Measurements from ENCODE around the gene CXCL1. TPM values are rescaled to one million over a fixed set of nuclear protein-coding genes. Genes with fewer than 3 reads are reported as not detected.

The CXCL1 gene
- total and polyA plus RNA-seq, 2 of the 13 experiments (the other 11 are each of a cell fraction or from before 2014, with no cell fraction given) = 0.15 TPM; not detected in 1

DNA sequence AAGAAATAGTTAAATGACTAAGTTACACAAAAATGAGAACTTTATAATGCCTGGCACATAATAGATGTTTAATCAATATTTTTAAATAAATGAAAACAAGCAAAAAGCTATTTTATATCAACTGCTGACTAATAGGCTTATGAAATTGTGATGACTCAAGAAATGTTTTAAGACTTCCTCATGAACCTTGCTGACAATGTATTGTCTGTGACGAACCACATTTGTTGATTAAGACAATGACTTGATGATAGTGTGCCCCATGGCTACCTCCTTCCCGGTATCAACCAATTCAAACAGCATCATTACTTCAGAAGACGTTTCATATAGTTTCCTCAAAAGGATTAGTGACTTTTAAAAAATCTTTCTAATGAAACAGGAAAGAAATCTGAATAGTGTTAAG, 24.8 kb upstream of the CXCL1 start:
- Histone ChIP-seq H3K79me2 (ENCODE audit: insufficient read depth, low read length) (no peaks in the 10 kb centered on the region), H3K27me3 (ENCODE audit: control insufficient read depth in 1 of 2, insufficient read depth in 2 of 2, low read length in 2 of 2) (peaks cover 0 to 1% of the 10 kb centered on the region in 2 experiments; a peak in 1 of 5 replicates), H3K4me2 (ENCODE audit: low read depth, low read length) (no peak overlapping the region), H3K4me1 (ENCODE audit: insufficient read depth, low read length) (no peaks in the 10 kb centered on the region), H3K4me3 (replicated peaks in 1 of 3; ENCODE audit: insufficient read depth in 1 of 3, low read depth in 2 of 3, low read length in 3 of 3) (no peak overlapping the region), H3K9ac (ENCODE audit: insufficient read depth, low read depth, low read length) (no peak overlapping the region), H4K20me1 (ENCODE audit: insufficient read depth, low read length) (no peaks in the 10 kb centered on the region), H3K36me3 (replicated peaks in 1 of 2; ENCODE audit: control insufficient read depth in 1 of 2, insufficient read depth in 2 of 2, low read length in 2 of 2) (no peaks in the 10 kb centered on the region), H3K9me3 (ENCODE audit: low read length) (no peaks in the 10 kb centered on the region), H2AFZ (ENCODE audit: low read length) (no peak overlapping the region), H3K27ac (ENCODE audit: extremely low read length, insufficient read depth, low read length) (no peak overlapping the region)
- no TSS peak for BruUV-seq (replicated peaks)
- TF ChIP-seq SIN3A (IDR thresholded peaks at IDR 0.05; ENCODE audit: borderline replicate concordance, low read depth, low read length) (no peak), MAFK (conservative IDR thresholded peaks at IDR 0.05 in 1 of 2, IDR thresholded peaks at IDR 0.05 in 1 of 2; ENCODE audit: low read length in 2 of 2) (peak in 1 of 2 experiments; percentile 16; a peak in 1 of 4 replicates)
- in situ Hi-C loops (cut with HindIII; ENCODE audit: extremely low pct_ligation_motif_present, low pct_unique_long_range_greater_than_20kb) = no loop called here
- CTCF ChIA-PET (ENCODE audit: low intra/inter-chr PET ratio, low total read pairs) = no interaction called here
- FAIRE-seq = no peak
- POLR2A ChIA-PET = no interaction called here
- no peak for DNase-seq (ENCODE audit: low spot score)
- ATAC-seq = no peak
- WGBS (ENCODE audit: low lambda C conversion rate) = 5% methylated on average over 3 of the region's 3 CpGs
- intact Hi-C loops (cut with micrococcal nuclease; ENCODE audit: unreplicated experiment) = no loop called here

DNA sequence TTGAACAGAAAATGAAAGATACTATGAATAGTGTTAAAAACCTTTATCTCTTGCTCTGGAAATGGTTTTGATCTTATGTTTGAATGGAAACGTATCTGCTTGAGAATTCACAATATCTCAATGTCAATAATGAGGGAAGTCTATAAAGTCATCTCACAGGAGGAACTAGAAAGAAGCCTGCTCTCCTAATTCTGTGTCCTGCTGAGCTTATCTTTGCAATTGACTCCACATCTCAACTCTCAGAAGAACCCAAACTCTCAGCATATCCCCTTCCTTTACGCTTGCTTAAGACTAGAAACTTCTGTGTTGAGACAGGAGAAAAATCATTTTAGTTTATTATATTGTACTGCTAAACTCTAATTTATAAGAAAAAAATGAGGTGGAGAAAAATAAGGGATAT, 24.4 kb upstream of the CXCL1 start:
- H3K4me2 ChIP-seq (ENCODE audit: low read depth, low read length) = no peak overlapping the region
- in situ Hi-C loops (cut with HindIII; ENCODE audit: extremely low pct_ligation_motif_present, low pct_unique_long_range_greater_than_20kb) (no loop called here), intact Hi-C loops (cut with micrococcal nuclease; ENCODE audit: unreplicated experiment) (no loop called here)
- CTCF ChIA-PET (ENCODE audit: low intra/inter-chr PET ratio, low total read pairs) = no interaction called here
- TF ChIP-seq, protein P1, sequence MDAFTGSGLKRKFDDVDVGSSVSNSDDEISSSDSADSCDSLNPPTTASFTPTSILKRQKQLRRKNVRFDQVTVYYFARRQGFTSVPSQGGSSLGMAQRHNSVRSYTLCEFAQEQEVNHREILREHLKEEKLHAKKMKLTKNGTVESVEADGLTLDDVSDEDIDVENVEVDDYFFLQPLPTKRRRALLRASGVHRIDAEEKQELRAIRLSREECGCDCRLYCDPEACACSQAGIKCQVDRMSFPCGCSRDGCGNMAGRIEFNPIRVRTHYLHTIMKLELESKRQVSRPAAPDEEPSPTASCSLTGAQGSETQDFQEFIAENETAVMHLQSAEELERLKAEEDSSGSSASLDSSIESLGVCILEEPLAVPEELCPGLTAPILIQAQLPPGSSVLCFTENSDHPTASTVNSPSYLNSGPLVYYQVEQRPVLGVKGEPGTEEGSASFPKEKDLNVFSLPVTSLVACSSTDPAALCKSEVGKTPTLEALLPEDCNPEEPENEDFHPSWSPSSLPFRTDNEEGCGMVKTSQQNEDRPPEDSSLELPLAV (CRISPR knock-in tag; conservative IDR thresholded peaks at IDR 0.05; ENCODE audit: low read depth) = no peak
- TF ChIP-seq TBL1XR1 (IDR thresholded peaks at IDR 0.05; ENCODE audit: borderline replicate concordance, low read length, partially characterized antibody) = no peak
- TF ChIP-seq CBX2 (IDR thresholded peaks at IDR 0.05; ENCODE audit: low read depth, low read length) = no peak
- TF ChIP-seq CBX2 (CRISPR knock-in tag; IDR thresholded peaks at IDR 0.05; ENCODE audit: low read depth) = no peak
- TF ChIP-seq ZNF432 (CRISPR knock-in tag; IDR thresholded peaks at IDR 0.05; ENCODE audit: borderline replicate concordance) = no peak
- TF ChIP-seq, protein P2, sequence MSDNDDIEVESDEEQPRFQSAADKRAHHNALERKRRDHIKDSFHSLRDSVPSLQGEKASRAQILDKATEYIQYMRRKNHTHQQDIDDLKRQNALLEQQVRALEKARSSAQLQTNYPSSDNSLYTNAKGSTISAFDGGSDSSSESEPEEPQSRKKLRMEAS (IDR thresholded peaks at IDR 0.05) = no peak
- no peak overlapping the region for H3K27ac ChIP-seq (ENCODE audit: extremely low read length, insufficient read depth, low read length)
- H3K9me3 ChIP-seq (ENCODE audit: low read length) = no peaks in the 10 kb centered on the region
- H3K9ac ChIP-seq (ENCODE audit: insufficient read depth, low read depth, low read length) = no peak overlapping the region
- H3K79me2 ChIP-seq (ENCODE audit: insufficient read depth, low read length) = no peaks in the 10 kb centered on the region
- H3K4me1 ChIP-seq (ENCODE audit: insufficient read depth, low read length) = no peaks in the 10 kb centered on the region
- H3K4me3 ChIP-seq (replicated peaks in 1 of 3; ENCODE audit: insufficient read depth in 1 of 3, low read depth in 2 of 3, low read length in 3 of 3) = no peak overlapping the region
- POLR2A ChIA-PET = no interaction called here
- ATAC-seq (no peak), DNase-seq (ENCODE audit: low spot score) (no peak), FAIRE-seq (no peak)
- WGBS (ENCODE audit: low lambda C conversion rate) = 0% methylated on average over 2 of the region's 2 CpGs
- H4K20me1 ChIP-seq (ENCODE audit: insufficient read depth, low read length) = no peaks in the 10 kb centered on the region
- H2AFZ ChIP-seq (ENCODE audit: low read length) = no peak overlapping the region
- no TSS peak for BruUV-seq (replicated peaks)
- no peaks in the 10 kb centered on the region for H3K36me3 ChIP-seq (replicated peaks in 1 of 2; ENCODE audit: control insufficient read depth in 1 of 2, insufficient read depth in 2 of 2, low read length in 2 of 2)
- peaks cover 0 to 1% of the 10 kb centered on the region in 2 experiments; a peak in 1 of 5 replicates for H3K27me3 ChIP-seq (ENCODE audit: control insufficient read depth in 1 of 2, insufficient read depth in 2 of 2, low read length in 2 of 2)

All from HepG2 (cell line).